ENCODE measurements around the gene FGF4. TPM values are rescaled to one million over a fixed set of nuclear protein-coding genes. Genes with fewer than 3 reads are reported as not detected.

FGF4 gene
- total and polyA plus RNA-seq, 10 of the 15 experiments (the other 5 are each of a cell fraction or from before 2014, with no cell fraction given) = not detected

DNA sequence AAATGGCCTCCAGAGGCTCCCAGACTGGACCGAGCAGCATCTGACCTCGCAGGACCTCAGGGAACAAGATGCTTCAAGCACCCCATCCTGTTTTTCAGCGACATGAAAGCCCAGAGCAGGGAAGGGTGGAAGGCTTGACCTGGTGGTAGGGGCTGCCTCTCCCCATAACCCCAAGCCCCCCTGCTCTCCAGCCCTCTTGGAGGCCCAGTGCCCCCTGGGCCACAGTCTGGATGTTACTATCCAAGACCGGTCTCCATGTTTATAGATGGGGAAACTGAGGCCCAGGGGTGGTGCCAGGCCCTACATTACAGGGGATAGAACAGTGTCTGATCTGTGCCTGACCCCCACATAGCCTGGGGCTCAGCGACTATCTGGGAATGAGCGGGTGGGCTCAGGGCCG, 37.1 kb upstream of the FGF4 start:
- BruUV-seq (replicated peaks) = no TSS peak
- ChIA-PET RAD21 (ENCODE audit: unreplicated experiment) (no interaction called here), SMC1A (ENCODE audit: uncharacterized antibody, unreplicated experiment) (no interaction called here), POLR2A (interaction anchor here (1.2 kb wide), 1 partner anchor 51 kb away, joined by 6 read pairs; no protein-coding TSS in a partner anchor), CTCF (no interaction called here)
- ATAC-seq (no peak), DNase-seq (ENCODE audit: low read depth, low spot score) (no peak), FAIRE-seq (no peak)
- no peaks in the 10 kb centered on the region for H3K9me3 ChIP-seq (replicated peaks; ENCODE audit: control insufficient read depth, insufficient read depth, low read length)
- 10% methylated on average over 6 of the region's 7 CpGs for WGBS (ENCODE audit: insufficient coverage, insufficient replicate concordance, low lambda C conversion rate, missing lambda C conversion rate)
- H3K27me3 ChIP-seq (replicated peaks in 1 of 2; ENCODE audit: control insufficient read depth in 2 of 2, insufficient read depth in 2 of 2, low read length in 1 of 2) = peaks cover 4 to 6% of the 10 kb centered on the region in 2 experiments; a peak in 3 of 4 replicates
- TF ChIP-seq CEBPB (IDR thresholded peaks at IDR 0.05; ENCODE audit: borderline replicate concordance in 1 of 2, low read depth in 2 of 2, low read length in 2 of 2) = no peak
- TF ChIP-seq BMI1 (IDR thresholded peaks at IDR 0.05; ENCODE audit: borderline replicate concordance) = no peak
- TF ChIP-seq, protein P1, sequence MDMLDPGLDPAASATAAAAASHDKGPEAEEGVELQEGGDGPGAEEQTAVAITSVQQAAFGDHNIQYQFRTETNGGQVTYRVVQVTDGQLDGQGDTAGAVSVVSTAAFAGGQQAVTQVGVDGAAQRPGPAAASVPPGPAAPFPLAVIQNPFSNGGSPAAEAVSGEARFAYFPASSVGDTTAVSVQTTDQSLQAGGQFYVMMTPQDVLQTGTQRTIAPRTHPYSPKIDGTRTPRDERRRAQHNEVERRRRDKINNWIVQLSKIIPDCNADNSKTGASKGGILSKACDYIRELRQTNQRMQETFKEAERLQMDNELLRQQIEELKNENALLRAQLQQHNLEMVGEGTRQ (IDR thresholded peaks at IDR 0.05; ENCODE audit: borderline replicate concordance, low read depth, low read length) = no peak
- TF ChIP-seq YY1 (IDR thresholded peaks at IDR 0.05; ENCODE audit: low read depth, low read length) = no peak
- TF ChIP-seq, protein P2, sequence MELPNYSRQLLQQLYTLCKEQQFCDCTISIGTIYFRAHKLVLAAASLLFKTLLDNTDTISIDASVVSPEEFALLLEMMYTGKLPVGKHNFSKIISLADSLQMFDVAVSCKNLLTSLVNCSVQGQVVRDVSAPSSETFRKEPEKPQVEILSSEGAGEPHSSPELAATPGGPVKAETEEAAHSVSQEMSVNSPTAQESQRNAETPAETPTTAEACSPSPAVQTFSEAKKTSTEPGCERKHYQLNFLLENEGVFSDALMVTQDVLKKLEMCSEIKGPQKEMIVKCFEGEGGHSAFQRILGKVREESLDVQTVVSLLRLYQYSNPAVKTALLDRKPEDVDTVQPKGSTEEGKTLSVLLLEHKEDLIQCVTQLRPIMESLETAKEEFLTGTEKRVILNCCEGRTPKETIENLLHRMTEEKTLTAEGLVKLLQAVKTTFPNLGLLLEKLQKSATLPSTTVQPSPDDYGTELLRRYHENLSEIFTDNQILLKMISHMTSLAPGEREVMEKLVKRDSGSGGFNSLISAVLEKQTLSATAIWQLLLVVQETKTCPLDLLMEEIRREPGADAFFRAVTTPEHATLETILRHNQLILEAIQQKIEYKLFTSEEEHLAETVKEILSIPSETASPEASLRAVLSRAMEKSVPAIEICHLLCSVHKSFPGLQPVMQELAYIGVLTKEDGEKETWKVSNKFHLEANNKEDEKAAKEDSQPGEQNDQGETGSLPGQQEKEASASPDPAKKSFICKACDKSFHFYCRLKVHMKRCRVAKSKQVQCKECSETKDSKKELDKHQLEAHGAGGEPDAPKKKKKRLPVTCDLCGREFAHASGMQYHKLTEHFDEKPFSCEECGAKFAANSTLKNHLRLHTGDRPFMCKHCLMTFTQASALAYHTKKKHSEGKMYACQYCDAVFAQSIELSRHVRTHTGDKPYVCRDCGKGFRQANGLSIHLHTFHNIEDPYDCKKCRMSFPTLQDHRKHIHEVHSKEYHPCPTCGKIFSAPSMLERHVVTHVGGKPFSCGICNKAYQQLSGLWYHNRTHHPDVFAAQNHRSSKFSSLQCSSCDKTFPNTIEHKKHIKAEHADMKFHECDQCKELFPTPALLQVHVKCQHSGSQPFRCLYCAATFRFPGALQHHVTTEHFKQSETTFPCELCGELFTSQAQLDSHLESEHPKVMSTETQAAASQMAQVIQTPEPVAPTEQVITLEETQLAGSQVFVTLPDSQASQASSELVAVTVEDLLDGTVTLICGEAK (IDR thresholded peaks at IDR 0.05; ENCODE audit: borderline replicate concordance) = no peak
- no peak for TF ChIP-seq KLF5 (IDR thresholded peaks at IDR 0.05; ENCODE audit: partially characterized antibody)
- no peak for TF ChIP-seq HCFC1 (IDR thresholded peaks at IDR 0.05; ENCODE audit: low read length)
- no peak for TF ChIP-seq ASH2L (IDR thresholded peaks at IDR 0.05; ENCODE audit: borderline replicate concordance, low read depth)
- TF ChIP-seq, protein P3, sequence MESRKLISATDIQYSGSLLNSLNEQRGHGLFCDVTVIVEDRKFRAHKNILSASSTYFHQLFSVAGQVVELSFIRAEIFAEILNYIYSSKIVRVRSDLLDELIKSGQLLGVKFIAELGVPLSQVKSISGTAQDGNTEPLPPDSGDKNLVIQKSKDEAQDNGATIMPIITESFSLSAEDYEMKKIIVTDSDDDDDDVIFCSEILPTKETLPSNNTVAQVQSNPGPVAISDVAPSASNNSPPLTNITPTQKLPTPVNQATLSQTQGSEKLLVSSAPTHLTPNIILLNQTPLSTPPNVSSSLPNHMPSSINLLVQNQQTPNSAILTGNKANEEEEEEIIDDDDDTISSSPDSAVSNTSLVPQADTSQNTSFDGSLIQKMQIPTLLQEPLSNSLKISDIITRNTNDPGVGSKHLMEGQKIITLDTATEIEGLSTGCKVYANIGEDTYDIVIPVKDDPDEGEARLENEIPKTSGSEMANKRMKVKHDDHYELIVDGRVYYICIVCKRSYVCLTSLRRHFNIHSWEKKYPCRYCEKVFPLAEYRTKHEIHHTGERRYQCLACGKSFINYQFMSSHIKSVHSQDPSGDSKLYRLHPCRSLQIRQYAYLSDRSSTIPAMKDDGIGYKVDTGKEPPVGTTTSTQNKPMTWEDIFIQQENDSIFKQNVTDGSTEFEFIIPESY (IDR thresholded peaks at IDR 0.05) = no peak
- TF ChIP-seq SRF (IDR thresholded peaks at IDR 0.05; ENCODE audit: low read depth in 2 of 2, low read length in 2 of 2) = no peak
- TF ChIP-seq RFX5 (IDR thresholded peaks at IDR 0.05; ENCODE audit: low read depth, low read length) = no peak
- no peak for TF ChIP-seq NFYA (IDR thresholded peaks at IDR 0.05; ENCODE audit: borderline replicate concordance, low read depth, low read length)
- no peak for TF ChIP-seq ATF7 (IDR thresholded peaks at IDR 0.05; ENCODE audit: low read depth)
- H3K9ac ChIP-seq (ENCODE audit: control insufficient read depth, insufficient read depth, low read length) = no peak overlapping the region
- H3K4me2 ChIP-seq (ENCODE audit: control insufficient read depth, insufficient read depth) = no peak overlapping the region
- no peaks in the 10 kb centered on the region for H3K36me3 ChIP-seq (ENCODE audit: control insufficient read depth in 2 of 2, insufficient read depth in 2 of 2, low read length in 1 of 2)
- no peak overlapping the region for H3K27ac ChIP-seq (ENCODE audit: control insufficient read depth, insufficient read depth)
- no peaks in the 10 kb centered on the region for H4K20me1 ChIP-seq (ENCODE audit: control insufficient read depth, insufficient read depth)
- no peaks in the 10 kb centered on the region for H3K4me1 ChIP-seq (ENCODE audit: control insufficient read depth, insufficient read depth, low read length)
- H3K4me3 ChIP-seq = no peak overlapping the region
- no peak overlapping the region for H2AFZ ChIP-seq (ENCODE audit: control insufficient read depth, low read depth, low read length)
- intact Hi-C loops (cut with micrococcal nuclease; ENCODE audit: unreplicated experiment) (no loop called here), in situ Hi-C loops (cut with MboI) (no loop called here)
- no peaks in the 10 kb centered on the region for H3K79me2 ChIP-seq (ENCODE audit: control insufficient read depth, insufficient read depth, low read length)

Data from GM12878 (cell line).